Urothelium cell line (cell line): ENCODE results near the gene PHC2.
A peak's percentile ranks its signal among the peaks of the same experiment; 100 is the strongest.
"Not testable (repeated sequence)": the region's sequence is repeated elsewhere in the genome, so short reads cannot be mapped to it uniquely, and the experiment has no call there.

Experiments used
- DNase-seq: peaks from one replicate; pipeline ENCODE4 v3.0.0; 2011; ENCODE audit warnings: low spot score, mixed read lengths
- FAIRE-seq: peaks from 2 replicates; lab custom pipeline; 2011; peaks lifted over from hg19 to GRCh38; lab: Jason Lieb, UNC

PHC2 gene

GRCh38 chr1:33297911-33298622 lies 132.8 kb downstream of the PHC2 start:
- no peak for FAIRE-seq
- no peak for DNase-seq

- DNase-seq (no peak), FAIRE-seq (no peak)
These were observed 134.1 kb downstream of the PHC2 start for GRCh38 chr1:33296824-33297223.

- DNase-seq: no peak
- FAIRE-seq: no peak
These were observed 134.8 kb downstream of the PHC2 start for GRCh38 chr1:33296082-33296458.

GRCh38 chr1:33295450-33296081 lies 135.3 kb downstream of the PHC2 start:
- FAIRE-seq: peak; percentile 62

GRCh38 chr1:33295023-33295422 lies 135.9 kb downstream of the PHC2 start:
- no peak for FAIRE-seq

More at GRCh38 chr1:33295450-33296081, 135.3 kb downstream of the PHC2 start:
- DNase-seq: peak; percentile 88

GRCh38 chr1:33294071-33295010 lies 136.6 kb downstream of the PHC2 start:
- no peak for FAIRE-seq
- DNase-seq: no peak

More at GRCh38 chr1:33295023-33295422, 135.9 kb downstream of the PHC2 start:
- no peak for DNase-seq

- FAIRE-seq (no peak), DNase-seq (no peak)
These were observed 138.1 kb downstream of the PHC2 start for GRCh38 chr1:33292726-33293340.

GRCh38 chr1:33290615-33291014 lies 140.3 kb downstream of the PHC2 start:
- not testable (repeated sequence) for FAIRE-seq, DNase-seq

- DNase-seq: no peak
- no peak for FAIRE-seq
These were observed 141.1 kb downstream of the PHC2 start for GRCh38 chr1:33289858-33290154.

- no peak for DNase-seq
- FAIRE-seq: no peak
These were observed 141.7 kb downstream of the PHC2 start for GRCh38 chr1:33288976-33289857.

GRCh38 chr1:33287317-33287716 lies 143.6 kb downstream of the PHC2 start:
- FAIRE-seq (no peak), DNase-seq (no peak)

- FAIRE-seq (no peak), DNase-seq (no peak)
These were observed 144.3 kb downstream of the PHC2 start for GRCh38 chr1:33286451-33287185.

- FAIRE-seq (no peak), DNase-seq (no peak)
These were observed 146.8 kb downstream of the PHC2 start for GRCh38 chr1:33284049-33284448.

GRCh38 chr1:33282791-33283190 lies 148.1 kb downstream of the PHC2 start:
- no peak for DNase-seq
- FAIRE-seq: no peak

GRCh38 chr1:33281554-33282303 lies 149.2 kb downstream of the PHC2 start:
- no peak for DNase-seq
- peak; percentile 27 for FAIRE-seq

- no peak for FAIRE-seq
- no peak for DNase-seq
These were observed 150.7 kb downstream of the PHC2 start for GRCh38 chr1:33280091-33280661.

- DNase-seq (no peak), FAIRE-seq (no peak)
These were observed 153.3 kb downstream of the PHC2 start for GRCh38 chr1:33277488-33278084.
